ENCODE results near the gene KIF20B. TPM values are rescaled to one million over a fixed set of nuclear protein-coding genes. Genes with fewer than 3 reads are reported as not detected.

KIF20B gene
- total and polyA plus RNA-seq, 2 of the 13 experiments (the other 11 are each of a cell fraction or from before 2014, with no cell fraction given), result 3.5 to 38.6 TPM

- TF ChIP-seq ARID5B (CRISPR knock-in tag; IDR thresholded peaks at IDR 0.05) (peak; percentile 44; the same call in 1 of the 2 replicates), PRDM4 (CRISPR knock-in tag; IDR thresholded peaks at IDR 0.05; ENCODE audit: borderline replicate concordance) (no peak), PLRG1 (conservative IDR thresholded peaks at IDR 0.05) (no peak), ZNF550 (CRISPR knock-in tag; IDR thresholded peaks at IDR 0.05; ENCODE audit: borderline replicate concordance) (no peak), GMEB2 (CRISPR knock-in tag; IDR thresholded peaks at IDR 0.05; ENCODE audit: low read depth) (no peak), ZNF552 (CRISPR knock-in tag; IDR thresholded peaks at IDR 0.05; ENCODE audit: borderline replicate concordance) (no peak), PRPF4 (IDR thresholded peaks at IDR 0.05; ENCODE audit: low read depth, low read length, poor library complexity, severe bottlenecking) (no peak), CAMTA2 (CRISPR knock-in tag; IDR thresholded peaks at IDR 0.05; ENCODE audit: borderline replicate concordance) (no peak), MYPOP (CRISPR knock-in tag; IDR thresholded peaks at IDR 0.05) (peak; percentile 64; the same call in 1 of the 2 replicates), PHF21A (CRISPR knock-in tag; IDR thresholded peaks at IDR 0.05) (peak; percentile 77), ZNF546 (CRISPR knock-in tag; conservative IDR thresholded peaks at IDR 0.05) (0 out of 2 replicates have a peak, but pooled peaks have one; percentile 51), ZNF841 (CRISPR knock-in tag; IDR thresholded peaks at IDR 0.05; ENCODE audit: borderline replicate concordance) (peak; percentile 94; the same call in 1 of the 2 replicates), ZNF460 (CRISPR knock-in tag; IDR thresholded peaks at IDR 0.05; ENCODE audit: borderline replicate concordance) (peak; percentile 51; the same call in 1 of the 2 replicates), ZBTB7A (CRISPR knock-in tag; IDR thresholded peaks at IDR 0.05) (no peak), ZNF562 (CRISPR knock-in tag; IDR thresholded peaks at IDR 0.05; ENCODE audit: borderline replicate concordance) (peak; percentile 81; the same call in 1 of the 2 replicates), BORCS8-MEF2B (CRISPR knock-in tag; IDR thresholded peaks at IDR 0.05) (peak; percentile 100), ZNF326 (CRISPR knock-in tag; IDR thresholded peaks at IDR 0.05; ENCODE audit: borderline replicate concordance) (no peak), ZNF768 (CRISPR knock-in tag; IDR thresholded peaks at IDR 0.05) (peak; percentile 26; the same call in 1 of the 2 replicates), SMYD3 (CRISPR knock-in tag; IDR thresholded peaks at IDR 0.05) (peak; percentile 97), ZNF616 (CRISPR knock-in tag; IDR thresholded peaks at IDR 0.05; ENCODE audit: low read depth) (no peak)
Measured at GRCh38 chr10:89701242-89702120, at the start of gene KIF20B (continued).
